Testis (tissue), 2 donors: ENCODE data around the gene ATRNL1.

Experiments
- CTCF ChIP-seq, 3 experiments: fragments of 450-650 bp in 2 of 3; fragments of 200-600 bp in 1 of 3; sonication (generic) in 1 of 3; IDR thresholded peaks; one replicate each; pipeline ENCODE4 v1.5.1; 2016 to 2019; ENCODE audit warnings: antibody characterized with exemption in 3 of 3, mild to moderate bottlenecking in 2 of 3, moderate library complexity in 1 of 3
- POLR2A ChIP-seq: fragments of 450-650 bp; IDR thresholded peaks from one replicate; pipeline ENCODE4 v1.6.1; 2017; ENCODE audit warnings: antibody characterized with exemption, mild to moderate bottlenecking, moderate library complexity

GRCh38 chr10:115107830-115108229 is 14.7 kb downstream of the ATRNL1 start:
- no peak for TF ChIP-seq CTCF (IDR thresholded peaks at IDR 0.05)
- no peak for TF ChIP-seq POLR2A
